Endothelial cell of umbilical vein (primary cell): Measurements from ENCODE around the gene KLHL10.

Experiments used
- EZH2 ChIP-seq: IDR thresholded peaks from 2 replicates; pipeline ENCODE4 v1.6.1; 2012; ENCODE audit warnings: borderline replicate concordance, low read depth, mild to moderate bottlenecking, moderate library complexity, low read length, inconsistent platforms; ENCODE audit not compliant: severe bottlenecking
- GATA2 ChIP-seq: IDR thresholded peaks from 2 replicates; pipeline ENCODE4 v1.7.0; 2011; ENCODE audit warnings: low read depth, mild to moderate bottlenecking, moderate library complexity, mixed read lengths, low read length; ENCODE audit not compliant: insufficient read length, insufficient read depth
- JUN ChIP-seq: IDR thresholded peaks from 2 replicates; pipeline ENCODE4 v1.6.1; 2011; ENCODE audit warnings: borderline replicate concordance, low read depth; ENCODE audit not compliant: insufficient read length, insufficient read depth
- POLR2A ChIP-seq: IDR thresholded peaks from 2 replicates; pipeline ENCODE4 v1.6.1; 2012; ENCODE audit warnings: low read depth, mild to moderate bottlenecking, control low read depth, low read length
- POLR2AphosphoS5 ChIP-seq: IDR thresholded peaks from 2 replicates; pipeline ENCODE4 v1.6.1; 2012; ENCODE audit warnings: low read depth, mild to moderate bottlenecking, control low read depth, low read length, moderate library complexity; ENCODE audit not compliant: insufficient read depth
- TF ChIP-seq, protein P1 (sequence below), 2 donors: IDR thresholded peaks; 1 replicate in 1 of 2; 2 replicates in 1 of 2; pipeline ENCODE4 v1.5.1; 2011; ENCODE audit warnings: low read length in 2 of 2, mild to moderate bottlenecking in 2 of 2, moderate library complexity in 2 of 2, control low read depth in 1 of 2, inconsistent platforms in 1 of 2, low read depth in 1 of 2; ENCODE audit not compliant: insufficient read depth in 1 of 2; ENCODE audit errors: extremely low read depth in 1 of 2
- TF ChIP-seq, protein P2 (sequence below): IDR thresholded peaks from 2 replicates; pipeline ENCODE4 v1.6.1; 2011; ENCODE audit not compliant: insufficient read depth, insufficient read length

GRCh38 chr17:41896726-41897125 lies 59.1 kb downstream of the KLHL10 start:
- TF ChIP-seq, protein P1, sequence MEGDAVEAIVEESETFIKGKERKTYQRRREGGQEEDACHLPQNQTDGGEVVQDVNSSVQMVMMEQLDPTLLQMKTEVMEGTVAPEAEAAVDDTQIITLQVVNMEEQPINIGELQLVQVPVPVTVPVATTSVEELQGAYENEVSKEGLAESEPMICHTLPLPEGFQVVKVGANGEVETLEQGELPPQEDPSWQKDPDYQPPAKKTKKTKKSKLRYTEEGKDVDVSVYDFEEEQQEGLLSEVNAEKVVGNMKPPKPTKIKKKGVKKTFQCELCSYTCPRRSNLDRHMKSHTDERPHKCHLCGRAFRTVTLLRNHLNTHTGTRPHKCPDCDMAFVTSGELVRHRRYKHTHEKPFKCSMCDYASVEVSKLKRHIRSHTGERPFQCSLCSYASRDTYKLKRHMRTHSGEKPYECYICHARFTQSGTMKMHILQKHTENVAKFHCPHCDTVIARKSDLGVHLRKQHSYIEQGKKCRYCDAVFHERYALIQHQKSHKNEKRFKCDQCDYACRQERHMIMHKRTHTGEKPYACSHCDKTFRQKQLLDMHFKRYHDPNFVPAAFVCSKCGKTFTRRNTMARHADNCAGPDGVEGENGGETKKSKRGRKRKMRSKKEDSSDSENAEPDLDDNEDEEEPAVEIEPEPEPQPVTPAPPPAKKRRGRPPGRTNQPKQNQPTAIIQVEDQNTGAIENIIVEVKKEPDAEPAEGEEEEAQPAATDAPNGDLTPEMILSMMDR (IDR thresholded peaks at IDR 0.05; ENCODE audit: extremely low read depth in 1 of 2, insufficient read depth in 1 of 2, low read depth in 1 of 2, low read length in 2 of 2), result no peak
- TF ChIP-seq POLR2A, result no peak
- no peak for TF ChIP-seq POLR2AphosphoS5
- TF ChIP-seq, protein P2, sequence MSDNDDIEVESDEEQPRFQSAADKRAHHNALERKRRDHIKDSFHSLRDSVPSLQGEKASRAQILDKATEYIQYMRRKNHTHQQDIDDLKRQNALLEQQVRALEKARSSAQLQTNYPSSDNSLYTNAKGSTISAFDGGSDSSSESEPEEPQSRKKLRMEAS, result no peak
- no peak for TF ChIP-seq JUN
- no peak for TF ChIP-seq EZH2
- no peak for TF ChIP-seq GATA2
